ENCODE results near the gene IFNK. TPM values are rescaled to one million over a fixed set of nuclear protein-coding genes. Genes with fewer than 3 reads are reported as not detected.

IFNK gene
- total RNA-seq, 1 experiment from 2014 or later = not detected

GRCh38 chr9:27478322-27478721, 45.8 kb upstream of the IFNK start (continued):
- no peak for TF ChIP-seq ZNF274 (IDR thresholded peaks at IDR 0.05; ENCODE audit: low read depth, low read length)

GRCh38 chr9:27482709-27483108, 41.4 kb upstream of the IFNK start:
- no peak overlapping the region for H2AFZ ChIP-seq (ENCODE audit: low read depth, low read length, poor library complexity, severe bottlenecking)
- DNase-seq (ENCODE audit: low read depth, low spot score) (no peak), ATAC-seq (no peak)
- H3K9me3 ChIP-seq (ENCODE audit: control insufficient read depth in 1 of 2, insufficient read depth in 1 of 2, low read depth in 1 of 2, low read length in 2 of 2) = no peaks in the 10 kb centered on the region
- no peaks in the 10 kb centered on the region for H3K79me2 ChIP-seq (ENCODE audit: insufficient read depth, low read length)
- no peaks in the 10 kb centered on the region for H3K27me3 ChIP-seq (ENCODE audit: insufficient read depth, low read length)
- intact Hi-C loops (cut with micrococcal nuclease) = no loop called here
- no peaks in the 10 kb centered on the region for H3K9me2 ChIP-seq (ENCODE audit: insufficient read depth)
- ChIA-PET CTCF (no interaction called here), POLR2A (no interaction called here), RAD21 (ENCODE audit: low non-redundant PET in 1 of 2, low total read pairs in 2 of 2, uncharacterized antibody in 2 of 2, unreplicated experiment in 2 of 2) (no interaction called here)
- no peak overlapping the region for H3K9ac ChIP-seq (ENCODE audit: low read length)
- H3K4me1 ChIP-seq (ENCODE audit: control insufficient read depth in 1 of 2, insufficient read depth in 2 of 2, low read length in 2 of 2) = no peaks in the 10 kb centered on the region
- no peak overlapping the region for H3K27ac ChIP-seq (ENCODE audit: low read depth, low read length)
- no peak overlapping the region for H3K4me3 ChIP-seq (replicated peaks in 1 of 2; ENCODE audit: low read depth in 1 of 2, low read length in 2 of 2)
- no TSS peak for BruUV-seq (replicated peaks)
- H4K20me1 ChIP-seq (ENCODE audit: insufficient read depth) = no peaks in the 10 kb centered on the region
- no peak for TF ChIP-seq EZH2phosphoT487 (IDR thresholded peaks at IDR 0.05; ENCODE audit: borderline replicate concordance)
- TF ChIP-seq JUND (IDR thresholded peaks at IDR 0.05) = no peak
- TF ChIP-seq EGR1 (IDR thresholded peaks at IDR 0.05; ENCODE audit: low read depth) = no peak
- no peak overlapping the region for H3K4me2 ChIP-seq (ENCODE audit: low read length)
- H3K36me3 ChIP-seq (ENCODE audit: control insufficient read depth in 1 of 2, insufficient read depth in 2 of 2, low read length in 2 of 2) = no peaks in the 10 kb centered on the region

DNA sequence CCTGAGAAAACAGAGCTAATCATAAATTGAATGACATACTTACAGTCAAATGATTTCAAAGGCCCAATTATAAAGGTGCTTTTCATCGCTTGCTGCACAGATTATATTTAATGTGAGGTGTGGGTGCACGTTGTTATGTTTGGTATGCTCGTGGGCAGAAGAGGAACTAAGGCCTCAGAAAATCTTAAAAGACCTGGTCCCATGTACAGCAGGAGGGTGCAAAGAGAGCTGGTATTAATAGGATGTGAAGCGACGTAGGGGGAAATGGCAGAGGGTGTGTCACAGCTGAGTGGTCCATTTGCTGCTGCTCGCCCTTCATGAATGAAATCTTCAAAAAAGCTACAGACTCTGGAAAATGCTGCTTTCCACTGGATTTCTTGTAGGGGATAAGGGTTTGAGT, 40.5 kb upstream of the IFNK start:
- no peaks in the 10 kb centered on the region for H3K9me3 ChIP-seq (ENCODE audit: control insufficient read depth in 1 of 2, insufficient read depth in 1 of 2, low read depth in 1 of 2, low read length in 2 of 2)
- ATAC-seq (no peak), DNase-seq (ENCODE audit: low read depth, low spot score) (no peak)
- no peaks in the 10 kb centered on the region for H3K79me2 ChIP-seq (ENCODE audit: insufficient read depth, low read length)
- ChIA-PET POLR2A (no interaction called here), CTCF (no interaction called here), RAD21 (ENCODE audit: low non-redundant PET in 1 of 2, low total read pairs in 2 of 2, uncharacterized antibody in 2 of 2, unreplicated experiment in 2 of 2) (no interaction called here)
- H3K9me2 ChIP-seq (ENCODE audit: insufficient read depth) = no peaks in the 10 kb centered on the region
- no peak overlapping the region for H3K27ac ChIP-seq (ENCODE audit: low read depth, low read length)
- no peak overlapping the region for H3K9ac ChIP-seq (ENCODE audit: low read length)
- no peaks in the 10 kb centered on the region for H3K4me1 ChIP-seq (ENCODE audit: control insufficient read depth in 1 of 2, insufficient read depth in 2 of 2, low read length in 2 of 2)
- no peak overlapping the region for H3K4me3 ChIP-seq (replicated peaks in 1 of 2; ENCODE audit: low read depth in 1 of 2, low read length in 2 of 2)
- H3K36me3 ChIP-seq (ENCODE audit: control insufficient read depth in 1 of 2, insufficient read depth in 2 of 2, low read length in 2 of 2) = no peaks in the 10 kb centered on the region
- H2AFZ ChIP-seq (ENCODE audit: low read depth, low read length, poor library complexity, severe bottlenecking) = no peak overlapping the region
- intact Hi-C loops (cut with micrococcal nuclease) = no loop called here
- H3K27me3 ChIP-seq (ENCODE audit: insufficient read depth, low read length) = no peaks in the 10 kb centered on the region
- no TSS peak for BruUV-seq (replicated peaks)
- no peaks in the 10 kb centered on the region for H4K20me1 ChIP-seq (ENCODE audit: insufficient read depth)
- H3K4me2 ChIP-seq (ENCODE audit: low read length) = no peak overlapping the region
- TF ChIP-seq ZFX (IDR thresholded peaks at IDR 0.05) = no peak
- no peak for TF ChIP-seq ZNF274 (IDR thresholded peaks at IDR 0.05; ENCODE audit: low read depth, low read length)
- TF ChIP-seq EZH2 (IDR thresholded peaks at IDR 0.05) = no peak
- TF ChIP-seq, protein P1, sequence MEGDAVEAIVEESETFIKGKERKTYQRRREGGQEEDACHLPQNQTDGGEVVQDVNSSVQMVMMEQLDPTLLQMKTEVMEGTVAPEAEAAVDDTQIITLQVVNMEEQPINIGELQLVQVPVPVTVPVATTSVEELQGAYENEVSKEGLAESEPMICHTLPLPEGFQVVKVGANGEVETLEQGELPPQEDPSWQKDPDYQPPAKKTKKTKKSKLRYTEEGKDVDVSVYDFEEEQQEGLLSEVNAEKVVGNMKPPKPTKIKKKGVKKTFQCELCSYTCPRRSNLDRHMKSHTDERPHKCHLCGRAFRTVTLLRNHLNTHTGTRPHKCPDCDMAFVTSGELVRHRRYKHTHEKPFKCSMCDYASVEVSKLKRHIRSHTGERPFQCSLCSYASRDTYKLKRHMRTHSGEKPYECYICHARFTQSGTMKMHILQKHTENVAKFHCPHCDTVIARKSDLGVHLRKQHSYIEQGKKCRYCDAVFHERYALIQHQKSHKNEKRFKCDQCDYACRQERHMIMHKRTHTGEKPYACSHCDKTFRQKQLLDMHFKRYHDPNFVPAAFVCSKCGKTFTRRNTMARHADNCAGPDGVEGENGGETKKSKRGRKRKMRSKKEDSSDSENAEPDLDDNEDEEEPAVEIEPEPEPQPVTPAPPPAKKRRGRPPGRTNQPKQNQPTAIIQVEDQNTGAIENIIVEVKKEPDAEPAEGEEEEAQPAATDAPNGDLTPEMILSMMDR (IDR thresholded peaks at IDR 0.05 in 2 of 3, conservative IDR thresholded peaks at IDR 0.05 in 1 of 3; ENCODE audit: borderline replicate concordance in 1 of 3, insufficient read depth in 1 of 3, low read depth in 2 of 3, low read length in 2 of 3) = no peak
- no peak for TF ChIP-seq SRF (IDR thresholded peaks at IDR 0.05; ENCODE audit: low read depth)
- TF ChIP-seq, protein P2, sequence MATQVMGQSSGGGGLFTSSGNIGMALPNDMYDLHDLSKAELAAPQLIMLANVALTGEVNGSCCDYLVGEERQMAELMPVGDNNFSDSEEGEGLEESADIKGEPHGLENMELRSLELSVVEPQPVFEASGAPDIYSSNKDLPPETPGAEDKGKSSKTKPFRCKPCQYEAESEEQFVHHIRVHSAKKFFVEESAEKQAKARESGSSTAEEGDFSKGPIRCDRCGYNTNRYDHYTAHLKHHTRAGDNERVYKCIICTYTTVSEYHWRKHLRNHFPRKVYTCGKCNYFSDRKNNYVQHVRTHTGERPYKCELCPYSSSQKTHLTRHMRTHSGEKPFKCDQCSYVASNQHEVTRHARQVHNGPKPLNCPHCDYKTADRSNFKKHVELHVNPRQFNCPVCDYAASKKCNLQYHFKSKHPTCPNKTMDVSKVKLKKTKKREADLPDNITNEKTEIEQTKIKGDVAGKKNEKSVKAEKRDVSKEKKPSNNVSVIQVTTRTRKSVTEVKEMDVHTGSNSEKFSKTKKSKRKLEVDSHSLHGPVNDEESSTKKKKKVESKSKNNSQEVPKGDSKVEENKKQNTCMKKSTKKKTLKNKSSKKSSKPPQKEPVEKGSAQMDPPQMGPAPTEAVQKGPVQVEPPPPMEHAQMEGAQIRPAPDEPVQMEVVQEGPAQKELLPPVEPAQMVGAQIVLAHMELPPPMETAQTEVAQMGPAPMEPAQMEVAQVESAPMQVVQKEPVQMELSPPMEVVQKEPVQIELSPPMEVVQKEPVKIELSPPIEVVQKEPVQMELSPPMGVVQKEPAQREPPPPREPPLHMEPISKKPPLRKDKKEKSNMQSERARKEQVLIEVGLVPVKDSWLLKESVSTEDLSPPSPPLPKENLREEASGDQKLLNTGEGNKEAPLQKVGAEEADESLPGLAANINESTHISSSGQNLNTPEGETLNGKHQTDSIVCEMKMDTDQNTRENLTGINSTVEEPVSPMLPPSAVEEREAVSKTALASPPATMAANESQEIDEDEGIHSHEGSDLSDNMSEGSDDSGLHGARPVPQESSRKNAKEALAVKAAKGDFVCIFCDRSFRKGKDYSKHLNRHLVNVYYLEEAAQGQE (IDR thresholded peaks at IDR 0.05; ENCODE audit: low read depth) = no peak
- no peak for TF ChIP-seq FOSL1 (IDR thresholded peaks at IDR 0.05; ENCODE audit: low read depth)
- TF ChIP-seq POLR2A (IDR thresholded peaks at IDR 0.05; ENCODE audit: borderline replicate concordance, extremely low read depth, insufficient read depth, insufficient read length) = no peak
- TF ChIP-seq POLR2AphosphoS5 (IDR thresholded peaks at IDR 0.05; ENCODE audit: low read depth, low read length) = no peak
- TF ChIP-seq, protein P3, sequence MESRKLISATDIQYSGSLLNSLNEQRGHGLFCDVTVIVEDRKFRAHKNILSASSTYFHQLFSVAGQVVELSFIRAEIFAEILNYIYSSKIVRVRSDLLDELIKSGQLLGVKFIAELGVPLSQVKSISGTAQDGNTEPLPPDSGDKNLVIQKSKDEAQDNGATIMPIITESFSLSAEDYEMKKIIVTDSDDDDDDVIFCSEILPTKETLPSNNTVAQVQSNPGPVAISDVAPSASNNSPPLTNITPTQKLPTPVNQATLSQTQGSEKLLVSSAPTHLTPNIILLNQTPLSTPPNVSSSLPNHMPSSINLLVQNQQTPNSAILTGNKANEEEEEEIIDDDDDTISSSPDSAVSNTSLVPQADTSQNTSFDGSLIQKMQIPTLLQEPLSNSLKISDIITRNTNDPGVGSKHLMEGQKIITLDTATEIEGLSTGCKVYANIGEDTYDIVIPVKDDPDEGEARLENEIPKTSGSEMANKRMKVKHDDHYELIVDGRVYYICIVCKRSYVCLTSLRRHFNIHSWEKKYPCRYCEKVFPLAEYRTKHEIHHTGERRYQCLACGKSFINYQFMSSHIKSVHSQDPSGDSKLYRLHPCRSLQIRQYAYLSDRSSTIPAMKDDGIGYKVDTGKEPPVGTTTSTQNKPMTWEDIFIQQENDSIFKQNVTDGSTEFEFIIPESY (IDR thresholded peaks at IDR 0.05; ENCODE audit: extremely low read depth, insufficient replicate concordance, low read length) = no peak
